SIG-M5 treated with dmso at 0.1 percent for 504 hours (cell line): ENCODE data around the gene ALDH1A2.
A peak's percentile ranks its signal among the peaks of the same experiment; 100 is the strongest.
"Not testable (repeated sequence)": the region's sequence is repeated elsewhere in the genome, so short reads cannot be mapped to it uniquely, and the experiment has no call there.

Source experiments
- DNase-seq: peaks from one replicate; lab custom pipeline; 2025; ENCODE audit not compliant: unreplicated experiment; lab: John Stamatoyannopoulos, UW

Gene ALDH1A2

DNA sequence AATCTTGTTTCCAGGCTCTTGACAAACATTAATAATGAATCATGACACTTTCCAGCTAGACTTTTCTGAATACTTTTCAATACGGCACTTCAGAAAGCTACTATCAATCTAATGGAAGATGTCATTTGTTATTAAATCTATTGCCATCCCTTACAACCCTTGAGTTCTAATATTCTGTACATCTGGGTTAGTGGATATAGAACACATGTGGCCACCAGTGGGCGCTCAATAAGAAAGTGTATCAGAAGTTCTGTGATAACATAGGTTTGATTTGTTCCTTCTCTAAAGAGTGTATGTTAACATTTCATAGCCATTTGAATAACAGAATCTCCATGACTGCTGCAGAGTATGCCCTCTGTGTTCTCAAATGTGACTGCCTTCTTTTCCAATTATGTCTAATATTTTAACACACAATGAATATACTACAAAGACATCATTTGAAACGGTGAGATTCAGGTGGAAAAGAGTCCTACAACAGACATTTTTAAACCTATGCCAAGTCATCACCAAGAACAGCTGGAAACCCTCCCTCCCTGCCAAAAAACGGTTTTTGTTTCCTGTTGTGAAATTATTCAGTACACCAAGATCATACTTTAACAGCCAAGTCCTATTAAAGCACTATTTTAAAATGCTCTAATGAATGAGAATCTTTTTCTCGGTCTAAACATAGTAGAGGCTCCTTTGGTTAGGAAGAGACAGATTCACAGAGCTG lies 22.2 kb downstream of the ALDH1A2 start:
- DNase-seq = peak; percentile 39

- no peak for DNase-seq
Observed at GRCh38 chr15:58042006-58042405, 23.5 kb downstream of the ALDH1A2 start.

- no peak for DNase-seq
Observed at GRCh38 chr15:58040150-58040549, 25.4 kb downstream of the ALDH1A2 start.

GRCh38 chr15:58039079-58040035 lies 26.2 kb downstream of the ALDH1A2 start:
- DNase-seq = no peak

DNA sequence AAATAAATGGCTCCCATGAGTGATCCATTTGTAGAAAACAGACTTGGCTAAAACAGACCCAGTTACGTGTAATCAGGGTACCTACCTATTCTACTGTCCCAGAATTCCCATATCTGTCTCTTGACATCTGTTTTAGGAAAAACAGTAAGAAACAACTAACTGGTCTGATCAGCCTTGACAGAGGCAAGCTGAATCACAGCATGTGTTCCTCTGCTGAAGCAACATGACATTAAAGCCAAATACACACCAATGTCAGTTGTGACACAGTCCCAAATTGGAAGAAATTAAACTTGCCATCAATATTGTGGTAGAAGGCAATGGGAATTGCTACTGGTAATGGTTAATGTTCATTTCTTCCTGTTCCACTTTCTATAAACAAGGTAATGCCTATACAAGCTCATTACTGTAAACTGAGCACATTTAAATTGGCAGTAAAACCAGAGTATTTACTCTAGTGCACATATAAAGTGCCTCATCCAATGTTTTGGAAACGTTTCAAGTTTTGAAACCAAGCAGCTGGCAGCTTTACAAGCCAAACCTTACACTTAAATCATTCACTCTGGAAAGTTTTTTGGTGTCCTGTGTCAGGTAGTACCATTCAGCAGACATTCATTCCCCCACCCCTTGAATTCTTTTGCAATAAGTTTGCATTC lies 27.0 kb downstream of the ALDH1A2 start:
- DNase-seq = no peak

- DNase-seq = no peak
Observed at GRCh38 chr15:58037723-58038301, 27.7 kb downstream of the ALDH1A2 start.

GRCh38 chr15:58036579-58036978 lies 28.9 kb downstream of the ALDH1A2 start:
- DNase-seq = no peak

- DNase-seq = not testable (repeated sequence)
Observed at GRCh38 chr15:58028392-58028791, 37.1 kb downstream of the ALDH1A2 start.

GRCh38 chr15:58026552-58026951 lies 39.0 kb downstream of the ALDH1A2 start:
- no peak for DNase-seq

DNA sequence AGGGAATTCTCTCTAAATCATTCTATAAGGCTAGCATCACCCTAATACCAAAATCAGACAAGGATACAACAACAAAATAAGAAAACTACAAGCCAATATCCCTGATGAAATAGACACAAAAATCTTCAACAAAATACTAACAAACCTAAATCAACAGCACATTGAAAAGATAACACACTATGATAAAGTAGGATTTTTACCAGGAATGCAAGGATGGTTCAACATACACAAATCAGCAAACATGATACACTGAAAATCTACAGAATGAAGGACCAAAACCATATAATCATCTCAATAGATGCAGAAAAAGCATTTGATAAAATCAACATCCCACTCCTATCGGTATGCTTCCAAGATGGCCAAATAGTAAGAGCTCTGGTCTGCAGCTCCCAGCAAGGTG lies 39.5 kb downstream of the ALDH1A2 start:
- DNase-seq = no peak

- no peak for DNase-seq
Observed at GRCh38 chr15:58021332-58022230, 43.9 kb downstream of the ALDH1A2 start.

DNA sequence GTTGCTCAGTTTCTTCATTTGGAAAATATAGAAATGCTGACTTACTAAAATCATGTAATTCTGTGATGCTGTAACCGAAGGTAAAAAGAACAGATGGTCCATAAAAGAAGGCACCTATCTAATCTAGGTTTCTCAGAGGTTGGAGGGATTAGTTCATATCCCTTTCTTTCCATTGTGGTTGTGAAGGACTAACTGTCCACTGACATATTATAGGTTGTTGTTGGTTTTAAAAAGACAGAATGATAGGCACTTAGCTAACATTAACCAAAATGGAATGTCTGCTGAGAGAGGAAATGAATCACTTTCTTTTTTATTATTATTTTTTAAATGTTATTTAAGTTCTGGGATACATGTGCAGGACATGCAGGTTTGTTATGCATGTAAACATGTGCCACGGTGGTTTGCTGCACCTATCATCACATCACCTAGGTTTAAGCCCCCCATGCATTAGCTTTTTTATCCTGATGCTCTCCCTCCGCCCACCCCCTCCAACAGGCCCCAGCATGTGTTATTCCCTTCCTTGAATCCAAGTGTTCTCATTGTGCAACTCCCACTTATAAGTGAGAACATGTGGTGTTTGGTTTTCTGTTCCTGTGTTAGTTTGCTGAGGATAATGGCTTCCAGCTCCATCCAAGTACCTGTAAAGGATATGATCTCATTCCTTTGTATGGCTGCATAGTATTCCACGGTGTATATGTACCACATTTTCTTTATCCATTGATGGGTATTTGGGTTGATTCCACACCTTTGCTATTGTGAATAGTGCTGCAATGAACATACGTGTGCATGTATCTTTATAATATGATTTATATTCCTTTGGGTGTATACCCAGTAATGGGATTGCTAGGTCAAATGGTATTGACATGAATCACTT lies 45.8 kb downstream of the ALDH1A2 start:
- no peak for DNase-seq

DNA sequence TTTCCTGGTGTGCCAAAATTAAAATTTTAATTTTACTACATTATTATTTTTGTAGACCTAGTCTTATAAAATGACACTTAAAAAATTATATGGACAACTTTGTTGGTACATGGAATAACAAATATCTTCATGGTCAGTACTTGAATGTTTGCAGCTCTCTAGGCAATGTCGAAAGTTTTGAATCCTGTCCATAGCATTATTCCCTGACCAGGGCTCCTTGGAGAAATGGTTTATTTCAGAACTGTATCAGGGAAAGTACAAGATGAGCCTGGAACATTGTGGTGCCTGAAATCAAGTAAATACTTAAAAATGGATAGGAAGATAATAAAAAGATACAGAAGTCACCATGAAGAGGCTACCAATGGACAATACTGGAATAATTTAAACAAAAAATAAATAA lies 47.6 kb downstream of the ALDH1A2 start:
- DNase-seq = no peak

DNA sequence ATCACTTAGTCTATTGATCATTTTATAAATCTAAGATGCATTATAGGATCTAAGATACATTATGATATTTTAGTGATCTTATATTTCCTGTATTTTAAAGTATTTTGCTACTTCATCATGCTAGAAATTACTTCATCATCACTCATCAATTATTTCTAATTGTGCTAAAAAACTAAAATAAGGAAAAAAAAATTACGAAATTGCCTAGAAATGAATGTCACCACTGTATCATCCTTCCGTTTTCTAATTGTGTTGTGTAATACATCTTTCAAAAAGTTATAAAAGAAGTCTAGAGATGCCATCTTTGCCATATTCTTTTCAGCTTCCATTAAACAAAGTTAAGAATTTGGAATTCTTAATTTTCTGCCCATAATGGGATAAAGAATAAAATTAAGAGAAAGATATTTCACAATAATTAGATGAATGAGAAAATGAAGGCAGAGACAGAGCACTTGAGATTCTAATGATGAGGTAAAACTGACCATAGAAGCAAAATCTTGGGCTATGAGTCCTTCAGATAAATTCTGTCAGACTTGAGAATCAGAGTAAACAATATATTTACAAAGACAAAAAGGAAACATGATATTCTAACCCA lies 48.8 kb downstream of the ALDH1A2 start:
- DNase-seq = peak; percentile 30

DNA sequence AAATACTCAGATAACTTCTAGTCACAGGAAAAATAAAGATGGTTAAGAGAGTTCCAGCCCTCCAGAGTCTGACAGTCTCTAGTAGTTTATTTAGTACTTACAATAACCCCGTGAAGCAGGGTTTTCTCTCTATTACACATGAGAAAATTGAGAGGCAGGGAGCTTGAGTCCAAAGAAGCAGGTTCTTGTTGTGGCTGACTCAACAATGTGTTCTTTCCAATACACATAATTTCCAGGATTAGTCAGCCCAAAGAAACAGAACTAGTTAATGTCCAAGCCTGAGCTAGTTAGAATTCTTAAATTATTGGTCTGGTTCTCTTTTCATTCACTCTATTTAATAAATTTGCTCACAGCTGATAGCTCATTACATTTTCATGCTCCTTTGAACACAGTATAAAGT lies 49.9 kb downstream of the ALDH1A2 start:
- DNase-seq = no peak

DNA sequence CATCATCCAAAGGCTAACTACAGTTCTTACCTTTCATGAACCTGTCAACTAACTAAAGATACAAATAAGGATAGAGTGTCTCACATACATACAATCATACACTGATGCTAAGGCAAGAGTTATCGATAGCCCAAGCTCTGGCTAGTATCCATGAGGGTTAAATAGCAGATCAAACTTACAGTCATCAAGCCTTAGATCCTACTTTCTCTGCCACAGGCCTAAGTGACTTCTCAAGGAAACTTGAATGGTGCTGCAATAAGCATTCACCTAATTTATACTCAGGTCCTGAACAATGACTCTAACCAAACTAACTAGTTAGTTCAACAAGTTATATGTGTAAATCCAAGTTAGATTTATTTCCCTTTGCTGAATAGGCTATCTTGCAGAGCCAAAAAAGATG lies 51.0 kb downstream of the ALDH1A2 start:
- DNase-seq = no peak

- DNase-seq = no peak
Observed at GRCh38 chr15:58014040-58014439, 51.5 kb downstream of the ALDH1A2 start.

DNA sequence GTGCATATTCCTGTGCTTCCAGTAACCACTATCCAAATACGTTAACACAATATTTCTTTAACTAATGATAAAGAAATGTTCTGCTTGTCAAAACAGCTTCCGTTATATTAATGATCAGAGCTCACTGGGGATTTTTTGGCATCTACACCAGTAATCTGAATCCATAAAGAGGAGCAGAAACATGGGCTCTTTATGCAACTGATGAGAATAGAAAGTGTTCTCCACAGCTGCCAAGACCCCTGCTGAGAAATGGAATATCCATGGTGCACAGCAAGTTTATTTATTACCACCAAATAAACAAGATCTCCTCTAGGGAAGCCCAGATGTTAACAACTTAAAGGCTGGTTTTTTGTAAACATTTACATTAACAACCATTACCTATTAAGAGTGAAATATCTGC lies 54.5 kb downstream of the ALDH1A2 start:
- no peak for DNase-seq

DNA sequence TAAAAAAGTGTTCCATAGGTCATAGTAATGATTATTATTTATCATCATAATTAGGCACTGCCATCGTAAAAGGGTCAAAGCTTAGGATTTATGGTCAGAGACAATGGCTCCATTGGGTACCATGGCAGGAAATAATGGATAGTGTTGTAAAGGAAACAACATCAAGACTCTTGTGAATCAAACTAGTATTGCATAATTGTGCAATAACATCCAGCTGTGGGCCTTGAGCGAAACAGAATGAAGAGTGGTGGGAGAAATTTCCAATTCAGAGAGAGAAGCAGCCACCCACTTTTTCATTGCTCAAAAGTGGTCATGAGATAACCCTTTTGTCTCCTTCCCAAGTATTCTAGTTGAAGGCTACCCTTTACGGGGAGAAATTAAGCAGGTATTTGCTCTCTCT lies 61.7 kb downstream of the ALDH1A2 start:
- DNase-seq = no peak
